ENCODE results near the gene FBLN7. TPM values are rescaled to one million over a fixed set of nuclear protein-coding genes. Genes with fewer than 3 reads are reported as not detected.

The FBLN7 gene
- total RNA-seq, 1 donor from 2014 or later = 4.0 TPM

- no peak for DNase-seq (ENCODE audit: low read depth, low spot score)
Measured at GRCh38 chr2:112140205-112140802, 2.1 kb downstream of the FBLN7 start.

- DNase-seq (ENCODE audit: low read depth, low spot score) = no peak
Measured at GRCh38 chr2:112140899-112141625, 2.9 kb downstream of the FBLN7 start.

GRCh38 chr2:112141626-112142007 lies 3.4 kb downstream of the FBLN7 start:
- no peak for DNase-seq (ENCODE audit: low read depth, low spot score)

GRCh38 chr2:112142525-112143078 lies 4.4 kb downstream of the FBLN7 start:
- DNase-seq (ENCODE audit: low read depth, low spot score) = no peak

- no peak for DNase-seq (ENCODE audit: low read depth, low spot score)
Measured at GRCh38 chr2:112143150-112143549, 5.0 kb downstream of the FBLN7 start.

GRCh38 chr2:112144966-112145365 lies 6.8 kb downstream of the FBLN7 start:
- no peak for DNase-seq (ENCODE audit: low read depth, low spot score)

GRCh38 chr2:112147382-112148168 lies 9.4 kb downstream of the FBLN7 start:
- DNase-seq (ENCODE audit: low read depth, low spot score) = no peak

GRCh38 chr2:112148477-112148876 lies 10.3 kb downstream of the FBLN7 start:
- no peak for DNase-seq (ENCODE audit: low read depth, low spot score)

- DNase-seq (ENCODE audit: low read depth, low spot score) = no peak
Measured at GRCh38 chr2:112149194-112149593, 11.0 kb downstream of the FBLN7 start.

GRCh38 chr2:112149866-112150435 lies 11.8 kb downstream of the FBLN7 start:
- DNase-seq (ENCODE audit: low read depth, low spot score) = no peak

GRCh38 chr2:112150447-112150846 lies 12.3 kb downstream of the FBLN7 start:
- DNase-seq (ENCODE audit: low read depth, low spot score) = peak; percentile 76

- DNase-seq (ENCODE audit: low read depth, low spot score) = no peak
Measured at GRCh38 chr2:112150851-112151250, 12.7 kb downstream of the FBLN7 start.

GRCh38 chr2:112151271-112151670 lies 13.1 kb downstream of the FBLN7 start:
- no peak for DNase-seq (ENCODE audit: low read depth, low spot score)

- no peak for DNase-seq (ENCODE audit: low read depth, low spot score)
Measured at GRCh38 chr2:112151701-112152440, 13.7 kb downstream of the FBLN7 start.

GRCh38 chr2:112152476-112153178 lies 14.4 kb downstream of the FBLN7 start:
- no peak for DNase-seq (ENCODE audit: low read depth, low spot score)

GRCh38 chr2:112153179-112153490 lies 14.9 kb downstream of the FBLN7 start:
- no peak for DNase-seq (ENCODE audit: low read depth, low spot score)

GRCh38 chr2:112153501-112153900 lies 15.3 kb downstream of the FBLN7 start:
- DNase-seq (ENCODE audit: low read depth, low spot score) = no peak

- no peak for DNase-seq (ENCODE audit: low read depth, low spot score)
Measured at GRCh38 chr2:112154246-112155117, 16.3 kb downstream of the FBLN7 start.

GRCh38 chr2:112155331-112156151 lies 17.4 kb downstream of the FBLN7 start:
- no peak for DNase-seq (ENCODE audit: low read depth, low spot score)
